Neural cell (in vitro differentiated cells): ENCODE measurements around the gene ILF3.

Source experiments
- EP300 ChIP-seq: fragments of 450-650 bp; conservative IDR thresholded peaks from 2 replicates; pipeline ENCODE4 v1.6.1; 2014; ENCODE audit warnings: antibody characterized with exemption, mild to moderate bottlenecking, moderate library complexity; ENCODE audit not compliant: poor library complexity, severe bottlenecking
- EZH2 ChIP-seq: fragments of 200-600, 300-800 bp; shearing (Covaris generic), sonication (generic); IDR thresholded peaks from 2 replicates; pipeline ENCODE4 v1.6.1; 2014; ENCODE audit warnings: antibody characterized with exemption, low read length, borderline replicate concordance, mild to moderate bottlenecking; ENCODE audit not compliant: insufficient read depth, poor library complexity, severe bottlenecking
- MXI1 ChIP-seq: fragments of 450-650 bp; conservative IDR thresholded peaks from 2 replicates; pipeline ENCODE4 v1.6.1; 2014; ENCODE audit warnings: antibody characterized with exemption, mild to moderate bottlenecking; ENCODE audit not compliant: poor library complexity, severe bottlenecking
- POLR2AphosphoS5 ChIP-seq: IDR thresholded peaks from 2 replicates; pipeline ENCODE4 v1.6.1; 2012
- RAD21 ChIP-seq: fragments of 450-650 bp; conservative IDR thresholded peaks from 2 replicates; pipeline ENCODE4 v1.6.1; 2014; ENCODE audit warnings: antibody characterized with exemption, mild to moderate bottlenecking, moderate library complexity
- SMC3 ChIP-seq: fragments of 450-650 bp; conservative IDR thresholded peaks from 2 replicates; pipeline ENCODE4 v1.6.1; 2014; ENCODE audit warnings: antibody characterized with exemption, mild to moderate bottlenecking, moderate library complexity; ENCODE audit not compliant: poor library complexity
- TAF1 ChIP-seq: IDR thresholded peaks from 2 replicates; pipeline ENCODE4 v1.6.1; 2012; ENCODE audit warnings: low read depth
- TF ChIP-seq, protein P1 (sequence below): fragments of 450-650 bp; IDR thresholded peaks from 2 replicates; pipeline ENCODE4 v1.5.1; 2014; ENCODE audit warnings: antibody characterized with exemption, mild to moderate bottlenecking, moderate library complexity; ENCODE audit not compliant: poor library complexity, severe bottlenecking
- TF ChIP-seq, protein P2 (sequence below): IDR thresholded peaks from 2 replicates; pipeline ENCODE4 v1.6.1; 2012; ENCODE audit warnings: borderline replicate concordance

DNA sequence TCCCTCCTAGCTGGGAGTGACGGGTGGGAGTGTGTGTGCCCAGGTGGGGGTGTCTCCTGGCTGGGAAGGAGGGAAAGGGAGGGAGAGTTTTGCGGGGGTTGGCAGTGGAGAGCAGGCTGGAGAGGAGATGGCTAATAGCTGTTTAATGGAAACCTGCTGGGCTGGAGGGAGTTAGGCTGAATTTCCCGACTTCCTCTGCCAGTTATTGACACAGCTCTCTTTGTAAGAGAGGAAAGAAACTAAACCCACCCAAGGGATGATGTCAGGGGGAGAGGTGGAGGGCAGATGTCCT is 10.2 kb upstream of the ILF3 start:
- TF ChIP-seq RAD21 (no peak), EP300 (no peak), EZH2 (no peak), POLR2AphosphoS5 (no peak), SMC3 (no peak), MXI1 (no peak), TAF1 (no peak)
- TF ChIP-seq, protein P1, sequence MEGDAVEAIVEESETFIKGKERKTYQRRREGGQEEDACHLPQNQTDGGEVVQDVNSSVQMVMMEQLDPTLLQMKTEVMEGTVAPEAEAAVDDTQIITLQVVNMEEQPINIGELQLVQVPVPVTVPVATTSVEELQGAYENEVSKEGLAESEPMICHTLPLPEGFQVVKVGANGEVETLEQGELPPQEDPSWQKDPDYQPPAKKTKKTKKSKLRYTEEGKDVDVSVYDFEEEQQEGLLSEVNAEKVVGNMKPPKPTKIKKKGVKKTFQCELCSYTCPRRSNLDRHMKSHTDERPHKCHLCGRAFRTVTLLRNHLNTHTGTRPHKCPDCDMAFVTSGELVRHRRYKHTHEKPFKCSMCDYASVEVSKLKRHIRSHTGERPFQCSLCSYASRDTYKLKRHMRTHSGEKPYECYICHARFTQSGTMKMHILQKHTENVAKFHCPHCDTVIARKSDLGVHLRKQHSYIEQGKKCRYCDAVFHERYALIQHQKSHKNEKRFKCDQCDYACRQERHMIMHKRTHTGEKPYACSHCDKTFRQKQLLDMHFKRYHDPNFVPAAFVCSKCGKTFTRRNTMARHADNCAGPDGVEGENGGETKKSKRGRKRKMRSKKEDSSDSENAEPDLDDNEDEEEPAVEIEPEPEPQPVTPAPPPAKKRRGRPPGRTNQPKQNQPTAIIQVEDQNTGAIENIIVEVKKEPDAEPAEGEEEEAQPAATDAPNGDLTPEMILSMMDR: no peak
- TF ChIP-seq, protein P2, sequence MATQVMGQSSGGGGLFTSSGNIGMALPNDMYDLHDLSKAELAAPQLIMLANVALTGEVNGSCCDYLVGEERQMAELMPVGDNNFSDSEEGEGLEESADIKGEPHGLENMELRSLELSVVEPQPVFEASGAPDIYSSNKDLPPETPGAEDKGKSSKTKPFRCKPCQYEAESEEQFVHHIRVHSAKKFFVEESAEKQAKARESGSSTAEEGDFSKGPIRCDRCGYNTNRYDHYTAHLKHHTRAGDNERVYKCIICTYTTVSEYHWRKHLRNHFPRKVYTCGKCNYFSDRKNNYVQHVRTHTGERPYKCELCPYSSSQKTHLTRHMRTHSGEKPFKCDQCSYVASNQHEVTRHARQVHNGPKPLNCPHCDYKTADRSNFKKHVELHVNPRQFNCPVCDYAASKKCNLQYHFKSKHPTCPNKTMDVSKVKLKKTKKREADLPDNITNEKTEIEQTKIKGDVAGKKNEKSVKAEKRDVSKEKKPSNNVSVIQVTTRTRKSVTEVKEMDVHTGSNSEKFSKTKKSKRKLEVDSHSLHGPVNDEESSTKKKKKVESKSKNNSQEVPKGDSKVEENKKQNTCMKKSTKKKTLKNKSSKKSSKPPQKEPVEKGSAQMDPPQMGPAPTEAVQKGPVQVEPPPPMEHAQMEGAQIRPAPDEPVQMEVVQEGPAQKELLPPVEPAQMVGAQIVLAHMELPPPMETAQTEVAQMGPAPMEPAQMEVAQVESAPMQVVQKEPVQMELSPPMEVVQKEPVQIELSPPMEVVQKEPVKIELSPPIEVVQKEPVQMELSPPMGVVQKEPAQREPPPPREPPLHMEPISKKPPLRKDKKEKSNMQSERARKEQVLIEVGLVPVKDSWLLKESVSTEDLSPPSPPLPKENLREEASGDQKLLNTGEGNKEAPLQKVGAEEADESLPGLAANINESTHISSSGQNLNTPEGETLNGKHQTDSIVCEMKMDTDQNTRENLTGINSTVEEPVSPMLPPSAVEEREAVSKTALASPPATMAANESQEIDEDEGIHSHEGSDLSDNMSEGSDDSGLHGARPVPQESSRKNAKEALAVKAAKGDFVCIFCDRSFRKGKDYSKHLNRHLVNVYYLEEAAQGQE: no peak
